Prostate gland (tissue), 2 donors: Measurements from ENCODE around the gene MT1A. TPM values are rescaled to one million over a fixed set of nuclear protein-coding genes. Genes with fewer than 3 reads are reported as not detected.
"Not testable (repeated sequence)": the region's sequence is repeated elsewhere in the genome, so short reads cannot be mapped to it uniquely, and the experiment has no call there.

Experiments
- DNase-seq: peaks from one replicate; pipeline ENCODE4 v3.0.0-alpha.2; 2019; ENCODE audit warnings: low spot score
- H3K27ac ChIP-seq, 2 donors: fragments of 200-600 bp; sonication (generic); 2 replicates each; pipeline ENCODE4 v1.5.1; 2017 to 2019
- H3K27me3 ChIP-seq: fragments of 200-600 bp; sonication (generic); replicated peaks from 2 replicates; pipeline ENCODE4 v1.5.1; 2019; ENCODE audit not compliant: insufficient read depth
- H3K36me3 ChIP-seq, 2 donors: fragments of 200-600 bp; sonication (generic); 1 replicate in 1 of 2; 2 replicates in 1 of 2; pipeline versions ENCODE4 v1.5.1 to v1.8.1; 2017 to 2019
- H3K4me1 ChIP-seq: fragments of 200-600 bp; sonication (generic); replicated peaks from 2 replicates; pipeline ENCODE4 v1.5.1; 2019
- H3K4me3 ChIP-seq, 2 donors: fragments of 200-600 bp; sonication (generic); 2 replicates each; pipeline ENCODE4 v1.5.1; 2017 to 2019
- H3K9me3 ChIP-seq: fragments of 200-600 bp; sonication (generic); 2 replicates; pipeline ENCODE4 v1.5.1; 2017
- POLR2A ChIP-seq: fragments of 450-650 bp; IDR thresholded peaks from one replicate; pipeline ENCODE4 v1.6.1; 2016; ENCODE audit warnings: antibody characterized with exemption, mild to moderate bottlenecking
- POLR2AphosphoS5 ChIP-seq: sonication (generic); formaldehyde crosslinking; IDR thresholded peaks from one replicate; pipeline ENCODE4 v1.6.1; 2017; ENCODE audit warnings: antibody characterized with exemption
- WGBS: methylation state at CpG from one replicate; pipeline ENCODE4 v1.1.5; 2018; 5-methylcytosine and 5-hydroxymethylcytosine counted together
- intact Hi-C: fragments of 100-400 bp; cut with DNase I; formaldehyde crosslinking; loops from one replicate; pipeline ENCODE4 v1.14.2; 2022
- total RNA-seq, 2 donors: library from RNA; depleted of rRNA; stranded (reverse); fragments of >200 nt; gene quantifications; one replicate each; pipeline ENCODE4 v1.1.0, GENCODE V29; 2016
- TF ChIP-seq, protein P1 (sequence below), 4 experiments: fragments of 200-600 bp in 2 of 4; fragments of 450-650 bp in 2 of 4; sonication (generic) in 2 of 4; IDR thresholded peaks; 1 replicate in 3 of 4; 2 replicates in 1 of 4; pipeline ENCODE4 v1.5.1; 2016 to 2019; ENCODE audit warnings: antibody characterized with exemption in 4 of 4, mild to moderate bottlenecking in 2 of 4, moderate library complexity in 2 of 4

The MT1A gene
- total RNA-seq, 2 donors from 2014 or later: 6.9 TPM; not detected in 1

DNA sequence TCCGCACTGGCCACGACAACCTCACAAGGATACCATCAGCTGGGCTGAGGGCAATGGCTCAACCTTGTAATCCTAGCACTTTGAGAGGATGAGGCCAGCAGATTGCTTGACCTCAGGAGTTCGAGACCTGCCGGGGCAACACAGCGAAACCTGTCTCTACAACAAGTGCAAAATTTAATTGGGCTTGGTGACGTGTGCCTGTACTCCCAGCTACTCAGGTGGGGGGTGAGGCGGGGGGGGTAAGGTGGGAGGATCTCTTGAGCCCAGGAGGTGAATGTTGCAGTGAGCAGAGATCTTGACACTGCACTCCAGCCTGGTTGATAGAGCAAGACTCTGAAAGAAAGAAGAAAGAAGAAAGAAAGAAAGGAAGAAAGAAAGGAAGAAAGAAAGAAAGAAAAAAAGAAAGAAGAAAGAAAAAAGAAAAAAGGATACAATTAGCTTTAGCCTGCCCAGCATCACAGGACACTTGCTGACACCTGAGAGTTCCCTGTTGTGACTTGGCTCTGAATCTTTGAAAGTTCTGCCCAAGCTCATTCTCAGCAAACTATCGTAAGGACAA lies 18.0 kb upstream of the MT1A start:
- no peaks in the 10 kb centered on the region for H3K9me3 ChIP-seq
- H3K4me1 ChIP-seq: no peaks in the 10 kb centered on the region
- H3K27ac ChIP-seq: no peak overlapping the region
- DNase-seq: no peak
- intact Hi-C loops: no loop called here
- TF ChIP-seq POLR2A: no peak
- no peaks in the 10 kb centered on the region for H3K27me3 ChIP-seq
- no peak overlapping the region for H3K4me3 ChIP-seq
- no peaks in the 10 kb centered on the region for H3K36me3 ChIP-seq
- 70% methylated on average over 8 of the region's 8 CpGs for WGBS

DNA sequence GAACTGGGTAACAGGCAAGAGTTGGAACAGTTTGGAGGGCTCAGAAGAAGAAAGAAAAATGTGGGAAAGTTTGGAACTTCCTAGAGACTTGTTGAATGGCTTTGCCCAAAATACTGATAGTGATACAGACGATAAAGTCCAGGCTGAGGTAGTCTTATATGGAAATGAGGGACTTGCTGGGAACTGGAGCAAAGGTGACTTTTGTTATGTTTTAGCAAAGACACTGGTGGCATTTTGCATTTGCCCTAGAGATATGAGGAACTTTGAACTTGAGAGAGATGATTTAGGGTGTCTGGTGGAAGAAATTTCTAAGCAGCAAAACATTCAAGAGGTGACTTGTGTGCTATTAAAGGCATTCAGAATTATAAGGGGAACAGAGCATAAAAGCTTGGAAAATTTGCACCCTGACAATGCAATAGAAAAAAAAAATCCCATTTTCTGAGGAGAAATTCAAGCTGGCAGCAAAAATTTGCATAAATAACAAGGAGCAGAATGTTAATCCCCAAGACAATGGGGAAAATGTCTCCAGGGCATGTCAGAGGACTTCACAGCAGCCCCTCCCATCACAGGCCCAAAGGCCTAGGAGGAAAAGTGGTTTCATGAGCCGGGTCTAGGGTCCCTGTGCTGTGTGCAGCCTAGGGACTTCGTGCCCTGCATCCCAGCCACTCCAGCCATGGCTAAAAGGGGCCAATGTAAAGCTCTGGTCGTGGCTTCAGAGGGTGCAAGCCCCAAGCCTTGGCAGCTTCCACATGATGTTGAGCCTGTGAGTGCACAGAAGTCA lies 16.6 kb upstream of the MT1A start:
- intact Hi-C loops, H3K4me1 ChIP-seq, H3K9me3 ChIP-seq, H3K27ac ChIP-seq, H3K36me3 ChIP-seq, DNase-seq, H3K4me3 ChIP-seq, H3K27me3 ChIP-seq: not testable (repeated sequence)
- WGBS: 83% methylated on average over 4 of the region's 4 CpGs

DNA sequence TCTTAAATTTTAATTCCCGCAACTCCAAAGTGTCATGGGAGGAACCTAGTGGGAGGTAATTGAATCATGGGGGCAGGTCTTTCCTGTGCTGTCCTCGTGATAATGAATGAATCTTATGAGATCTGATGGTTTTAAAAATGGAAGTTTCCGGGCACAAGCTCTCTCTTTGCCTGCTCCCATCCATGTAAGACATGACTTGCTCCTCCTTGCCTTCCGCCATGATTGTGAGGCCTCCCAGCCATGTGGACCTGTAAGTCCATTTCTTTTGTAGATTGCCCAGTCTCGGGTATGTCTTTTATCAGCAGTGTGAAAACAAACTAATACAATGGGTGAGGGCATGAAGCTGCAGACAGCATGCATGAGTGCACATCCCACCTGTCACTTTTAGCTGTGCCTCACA lies 15.3 kb upstream of the MT1A start:
- H3K27me3 ChIP-seq, intact Hi-C loops, H3K4me3 ChIP-seq, DNase-seq, H3K27ac ChIP-seq, H3K36me3 ChIP-seq, H3K4me1 ChIP-seq, H3K9me3 ChIP-seq: not testable (repeated sequence)
- 93% methylated on average over 5 of the region's 5 CpGs for WGBS

DNA sequence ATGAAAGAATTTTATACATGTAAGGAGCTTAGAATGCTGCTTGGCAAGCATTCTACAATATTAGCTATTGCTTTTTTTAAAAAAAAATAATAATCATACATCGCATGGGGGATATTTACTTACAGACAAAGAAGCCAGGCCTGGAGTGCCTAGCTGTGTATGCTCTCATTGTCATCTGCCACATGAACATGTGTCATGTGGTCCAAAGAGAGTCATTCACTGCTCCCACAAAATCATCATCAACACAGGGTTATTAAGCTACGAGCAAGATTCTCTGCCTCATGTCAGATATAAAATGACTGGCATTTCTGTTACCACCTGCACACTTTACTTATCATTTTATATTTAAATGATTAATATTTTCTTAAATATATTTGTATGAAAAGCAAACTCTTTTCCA lies 14.8 kb upstream of the MT1A start:
- Histone ChIP-seq H3K27ac (no peak overlapping the region), H3K4me1 (no peaks in the 10 kb centered on the region), H3K36me3 (no peaks in the 10 kb centered on the region), H3K9me3 (no peaks in the 10 kb centered on the region), H3K4me3 (no peak overlapping the region), H3K27me3 (no peaks in the 10 kb centered on the region)
- intact Hi-C loops: no loop called here
- WGBS: 89% methylated on average over 2 of the region's 2 CpGs
- no peak for DNase-seq
- no peak for TF ChIP-seq POLR2AphosphoS5

DNA sequence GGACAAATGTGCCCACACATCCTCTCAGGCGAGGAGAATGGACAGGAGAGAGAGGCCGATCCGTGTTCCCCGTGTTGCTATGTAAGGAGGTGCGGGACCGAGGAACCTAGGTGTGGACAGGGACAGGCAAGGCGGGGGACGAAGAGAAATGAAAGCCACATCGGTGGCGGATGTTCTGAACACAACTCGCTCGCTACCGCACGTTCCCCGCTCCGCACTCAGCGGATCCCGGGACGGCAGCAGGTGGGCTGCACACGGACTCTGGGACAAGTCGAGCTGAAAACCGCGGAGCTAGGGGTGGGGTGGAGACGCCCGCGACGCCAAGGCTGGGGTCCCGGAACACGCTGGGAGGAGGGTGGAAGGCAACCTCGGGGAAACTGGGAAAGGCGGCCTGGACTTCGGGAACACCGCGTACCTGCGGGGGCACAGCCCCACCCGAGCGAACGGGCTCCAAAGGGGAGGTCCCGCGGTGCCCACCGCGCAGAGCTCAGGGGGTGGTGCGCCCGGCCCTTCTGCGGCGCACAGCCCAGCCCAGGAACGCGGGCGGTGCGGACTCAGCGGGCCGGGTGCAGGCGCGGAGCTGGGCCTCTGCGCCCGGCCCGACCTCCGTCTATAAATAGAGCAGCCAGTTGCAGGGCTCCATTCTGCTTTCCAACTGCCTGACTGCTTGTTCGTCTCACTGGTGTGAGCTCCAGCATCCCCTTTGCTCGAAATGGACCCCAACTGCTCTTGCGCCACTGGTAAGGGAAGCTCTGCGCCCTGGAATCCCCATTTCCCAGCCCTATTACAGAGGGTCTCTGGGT lies 13.1 kb upstream of the MT1A start, which contains the start of gene MT1E:
TSS of gene MT1E (plus strand) at position 642 of the 803 bp plus-strand sequence. CDS start at position 713, 71 bp downstream.
- DNase-seq: peak; percentile 50
- peak; percentile 18 for TF ChIP-seq POLR2AphosphoS5
- peak; percentile 39 for TF ChIP-seq POLR2A
- TF ChIP-seq, protein P1, sequence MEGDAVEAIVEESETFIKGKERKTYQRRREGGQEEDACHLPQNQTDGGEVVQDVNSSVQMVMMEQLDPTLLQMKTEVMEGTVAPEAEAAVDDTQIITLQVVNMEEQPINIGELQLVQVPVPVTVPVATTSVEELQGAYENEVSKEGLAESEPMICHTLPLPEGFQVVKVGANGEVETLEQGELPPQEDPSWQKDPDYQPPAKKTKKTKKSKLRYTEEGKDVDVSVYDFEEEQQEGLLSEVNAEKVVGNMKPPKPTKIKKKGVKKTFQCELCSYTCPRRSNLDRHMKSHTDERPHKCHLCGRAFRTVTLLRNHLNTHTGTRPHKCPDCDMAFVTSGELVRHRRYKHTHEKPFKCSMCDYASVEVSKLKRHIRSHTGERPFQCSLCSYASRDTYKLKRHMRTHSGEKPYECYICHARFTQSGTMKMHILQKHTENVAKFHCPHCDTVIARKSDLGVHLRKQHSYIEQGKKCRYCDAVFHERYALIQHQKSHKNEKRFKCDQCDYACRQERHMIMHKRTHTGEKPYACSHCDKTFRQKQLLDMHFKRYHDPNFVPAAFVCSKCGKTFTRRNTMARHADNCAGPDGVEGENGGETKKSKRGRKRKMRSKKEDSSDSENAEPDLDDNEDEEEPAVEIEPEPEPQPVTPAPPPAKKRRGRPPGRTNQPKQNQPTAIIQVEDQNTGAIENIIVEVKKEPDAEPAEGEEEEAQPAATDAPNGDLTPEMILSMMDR (IDR thresholded peaks at IDR 0.05): no peak
- Histone ChIP-seq H3K27ac (peak within 1 kb of the TSS; percentile 68 to 82), H3K27me3 (no peaks in the 10 kb centered on the region), H3K9me3 (no peaks in the 10 kb centered on the region), H3K4me3 (peak within 1 kb of the TSS; percentile 31 to 54), H3K36me3 (no peaks in the 10 kb centered on the region), H3K4me1 (no peaks in the 10 kb centered on the region)
- intact Hi-C loops: no loop called here
- 11% methylated on average over 37 of the region's 62 CpGs for WGBS

DNA sequence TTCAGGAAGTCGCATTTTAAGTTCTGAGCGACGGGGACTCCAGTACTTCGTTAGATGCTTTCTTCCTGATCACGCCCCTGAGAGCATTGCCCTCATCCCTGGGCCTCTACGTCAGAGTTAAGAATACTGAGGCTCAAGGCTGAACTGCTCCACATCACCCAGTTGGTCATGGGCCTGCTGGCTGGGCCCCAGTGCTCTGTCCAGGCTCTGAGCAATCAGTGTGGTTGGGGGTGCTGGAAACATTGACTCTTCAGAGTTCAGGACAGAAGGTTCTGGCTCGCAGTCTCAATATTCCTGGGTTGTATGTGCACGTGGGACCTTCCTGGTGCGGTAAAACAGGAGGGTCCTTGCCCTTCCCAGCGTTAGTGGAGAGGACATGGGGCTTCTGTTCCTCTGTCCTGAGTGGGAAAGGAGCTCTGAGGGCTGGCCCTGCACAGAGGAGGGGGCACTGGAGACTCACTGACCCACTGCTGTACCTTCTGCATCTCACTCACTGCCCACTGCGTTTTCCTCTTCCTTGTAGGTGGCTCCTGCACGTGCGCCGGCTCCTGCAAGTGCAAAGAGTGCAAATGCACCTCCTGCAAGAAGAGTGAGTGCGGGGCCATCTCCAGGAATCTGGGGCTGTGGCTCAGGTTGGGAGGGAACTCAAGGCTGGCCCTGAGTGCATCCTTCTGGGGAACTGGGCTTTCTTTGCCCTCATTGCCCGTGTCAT lies 12.4 kb upstream of the MT1A start:
- DNase-seq: no peak
- Histone ChIP-seq H3K4me3 (peak overlapping the region; percentile 31 to 54), H3K27ac (peak overlapping the region; percentile 68 to 82), H3K4me1 (no peaks in the 10 kb centered on the region), H3K27me3 (no peaks in the 10 kb centered on the region), H3K9me3 (no peaks in the 10 kb centered on the region), H3K36me3 (no peaks in the 10 kb centered on the region)
- TF ChIP-seq POLR2AphosphoS5: peak; percentile 16
- TF ChIP-seq, protein P1 (IDR thresholded peaks at IDR 0.05): no peak
- TF ChIP-seq POLR2A: no peak
- intact Hi-C loops: no loop called here
- 37% methylated on average over 16 of the region's 16 CpGs for WGBS
